HEK293 (cell line): ENCODE results near the gene TMEM41B.

Experiments
- CTCF ChIA-PET: fragments of 350-600 bp; formaldehyde crosslinking; extraction: SDS; loops from one replicate; lab custom pipeline; 2021; ENCODE audit warnings: antibody characterized with exemption; lab: Yijun Ruan, JAX
- POLR2A ChIA-PET: fragments of 300-600 bp; formaldehyde crosslinking; extraction: SDS; loops from one replicate; lab custom pipeline; 2020; ENCODE audit warnings: antibody characterized with exemption, inconsistent platforms; lab: Yijun Ruan, JAX
- H3K27ac ChIP-seq: fragments of 200-500 bp; sonication (Bioruptor generic); 2 replicates; pipeline ENCODE4 v1.5.1; 2014; ENCODE audit warnings: low read depth, low read length, control low read depth, inconsistent platforms; ENCODE audit errors: extremely low read depth
- H3K36me3 ChIP-seq, 2 experiments: fragments of 200-500 bp in 1 of 2; sonication (Bioruptor generic) in 1 of 2; 1 replicate in 1 of 2; 2 replicates in 1 of 2; pipeline ENCODE4 v1.5.1; 2014 to 2017; ENCODE audit warnings: inconsistent platforms in 2 of 2, low read length in 2 of 2; ENCODE audit not compliant: control insufficient read depth in 2 of 2, insufficient read depth in 1 of 2
- H3K4me1 ChIP-seq: fragments of 200-500 bp; sonication (Bioruptor generic); 2 replicates; pipeline ENCODE4 v1.5.1; 2014; ENCODE audit warnings: mild to moderate bottlenecking, low read length, inconsistent platforms; ENCODE audit not compliant: control insufficient read depth, insufficient read depth
- H3K4me3 ChIP-seq: 2 replicates; pipeline ENCODE4 v1.5.1; 2011; ENCODE audit warnings: low read depth, mild to moderate bottlenecking, control low read depth, low read length, moderate library complexity
- H3K9me3 ChIP-seq: fragments of 200-500 bp; sonication (Bioruptor generic); 2 replicates; pipeline ENCODE4 v1.5.1; 2014; ENCODE audit warnings: low read depth, low read length, inconsistent platforms; ENCODE audit not compliant: control insufficient read depth, insufficient read depth
- BCL11B ChIP-seq: fragments of 450-650 bp; formaldehyde crosslinking; IDR thresholded peaks from 2 replicates; pipeline ENCODE4 v1.5.1; 2016; ENCODE audit warnings: low read depth, missing biosample characterization, missing genetic modification characterization
- EGR2 ChIP-seq: fragments of 450-650 bp; formaldehyde crosslinking; IDR thresholded peaks from 2 replicates; pipeline ENCODE4 v1.5.1; 2016; ENCODE audit warnings: low read depth, missing biosample characterization, missing genetic modification characterization
- GFI1B ChIP-seq: fragments of 450-650 bp; formaldehyde crosslinking; IDR thresholded peaks from 2 replicates; pipeline ENCODE4 v1.5.1; 2016; ENCODE audit warnings: missing biosample characterization, missing genetic modification characterization
- IKZF3 ChIP-seq: fragments of 450-650 bp; IDR thresholded peaks from 2 replicates; pipeline ENCODE4 v1.5.0; 2018; ENCODE audit warnings: missing biosample characterization, mild to moderate bottlenecking, missing genetic modification characterization, moderate library complexity
- SCRT1 ChIP-seq: fragments of 450-650 bp; formaldehyde crosslinking; IDR thresholded peaks from 2 replicates; pipeline ENCODE4 v1.5.1; 2016; ENCODE audit warnings: missing biosample characterization, missing genetic modification characterization, borderline replicate concordance
- ZNF112 ChIP-seq: fragments of 450-650 bp; formaldehyde crosslinking; IDR thresholded peaks from 2 replicates; pipeline ENCODE4 v1.5.0; 2017; ENCODE audit warnings: missing biosample characterization, missing genetic modification characterization
- ZNF121 ChIP-seq: fragments of 450-650 bp; formaldehyde crosslinking; IDR thresholded peaks from 2 replicates; pipeline ENCODE4 v1.5.1; 2016; ENCODE audit warnings: missing biosample characterization, missing genetic modification characterization
- ZNF140 ChIP-seq: fragments of 450-650 bp; formaldehyde crosslinking; IDR thresholded peaks from 2 replicates; pipeline ENCODE4 v1.5.1; 2016; ENCODE audit warnings: missing biosample characterization, missing genetic modification characterization
- ZNF184 ChIP-seq: fragments of 450-650 bp; IDR thresholded peaks from 2 replicates; pipeline ENCODE4 v1.5.1; 2018; ENCODE audit warnings: missing biosample characterization, mild to moderate bottlenecking, missing genetic modification characterization
- ZNF266 ChIP-seq: fragments of 450-650 bp; formaldehyde crosslinking; IDR thresholded peaks from 2 replicates; pipeline ENCODE4 v1.5.1; 2016; ENCODE audit warnings: missing biosample characterization, missing genetic modification characterization, low read depth
- ZNF350 ChIP-seq: fragments of 450-650 bp; formaldehyde crosslinking; IDR thresholded peaks from 2 replicates; pipeline ENCODE4 v1.5.0; 2017; ENCODE audit warnings: missing biosample characterization, mild to moderate bottlenecking, missing genetic modification characterization
- ZNF37A ChIP-seq: fragments of 450-650 bp; IDR thresholded peaks from 2 replicates; pipeline ENCODE4 v1.5.1; 2018; ENCODE audit warnings: missing biosample characterization, missing genetic modification characterization
- ZNF433 ChIP-seq: fragments of 450-650 bp; formaldehyde crosslinking; IDR thresholded peaks from 2 replicates; pipeline ENCODE4 v1.5.1; 2016; ENCODE audit warnings: missing biosample characterization, missing genetic modification characterization, low read depth
- ZNF600 ChIP-seq: fragments of 450-650 bp; formaldehyde crosslinking; IDR thresholded peaks from 2 replicates; pipeline ENCODE4 v1.5.1; 2016; ENCODE audit warnings: missing biosample characterization, missing genetic modification characterization
- ZNF623 ChIP-seq: fragments of 450-650 bp; formaldehyde crosslinking; IDR thresholded peaks from 2 replicates; pipeline ENCODE4 v1.5.1; 2016; ENCODE audit warnings: missing biosample characterization, missing genetic modification characterization
- ZNF654 ChIP-seq: fragments of 450-650 bp; formaldehyde crosslinking; IDR thresholded peaks from 2 replicates; pipeline ENCODE4 v1.5.1; 2016; ENCODE audit warnings: low read depth, missing biosample characterization, missing genetic modification characterization
- ZNF670 ChIP-seq: fragments of 450-650 bp; formaldehyde crosslinking; IDR thresholded peaks from 2 replicates; pipeline ENCODE4 v1.5.1; 2016; ENCODE audit warnings: missing biosample characterization, missing genetic modification characterization, low read depth
- ZNF701 ChIP-seq: fragments of 450-650 bp; formaldehyde crosslinking; IDR thresholded peaks from 2 replicates; pipeline ENCODE4 v1.5.1; 2016; ENCODE audit warnings: missing biosample characterization, missing genetic modification characterization
- ZNF785 ChIP-seq: fragments of 450-650 bp; formaldehyde crosslinking; IDR thresholded peaks from 2 replicates; pipeline ENCODE4 v1.5.1; 2016; ENCODE audit warnings: missing biosample characterization, missing genetic modification characterization
- TF ChIP-seq, protein P1 (sequence below): fragments of 450-650 bp; formaldehyde crosslinking; IDR thresholded peaks from 2 replicates; pipeline ENCODE4 v1.5.1; 2016; ENCODE audit warnings: missing biosample characterization, missing genetic modification characterization
- TF ChIP-seq, protein P2 (sequence below): fragments of 450-650 bp; formaldehyde crosslinking; IDR thresholded peaks from 2 replicates; pipeline ENCODE4 v1.5.1; 2016; ENCODE audit warnings: missing biosample characterization, missing genetic modification characterization
- TF ChIP-seq, protein P3 (sequence below): fragments of 450-650 bp; formaldehyde crosslinking; IDR thresholded peaks from 2 replicates; pipeline ENCODE4 v1.5.1; 2017; ENCODE audit warnings: missing biosample characterization, mild to moderate bottlenecking, missing genetic modification characterization, moderate library complexity
- TF ChIP-seq, protein P4 (sequence below): fragments of 450-650 bp; formaldehyde crosslinking; IDR thresholded peaks from 2 replicates; pipeline ENCODE4 v1.5.1; 2016; ENCODE audit warnings: missing biosample characterization, missing genetic modification characterization
- TF ChIP-seq, protein P5 (sequence below): fragments of 450-650 bp; formaldehyde crosslinking; IDR thresholded peaks from 2 replicates; pipeline ENCODE4 v1.5.1; 2016; ENCODE audit warnings: missing biosample characterization, missing genetic modification characterization
- TF ChIP-seq, protein P6 (sequence below): fragments of 450-650 bp; formaldehyde crosslinking; IDR thresholded peaks from 2 replicates; pipeline ENCODE4 v1.5.1; 2016; ENCODE audit warnings: missing biosample characterization, missing genetic modification characterization

TMEM41B gene

DNA sequence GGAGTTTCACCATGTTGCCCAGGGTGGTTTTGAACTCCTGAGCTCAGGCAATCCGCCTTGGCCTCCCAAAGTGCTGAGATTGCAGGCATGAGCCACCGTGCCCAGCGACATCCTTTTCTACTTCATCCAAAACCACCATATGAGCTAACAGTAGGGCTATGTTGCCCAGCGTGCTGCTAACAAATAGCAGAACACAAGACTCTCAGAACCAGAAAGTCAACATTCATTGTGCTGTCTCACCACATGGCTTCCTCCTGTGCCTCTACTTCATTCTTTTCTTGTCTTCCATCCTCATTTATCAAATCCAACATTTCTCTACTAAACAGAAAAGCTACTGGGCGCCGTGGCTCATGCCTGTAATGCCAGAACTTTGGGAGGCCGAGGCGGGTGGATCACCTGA, 37.2 kb downstream of the TMEM41B start:
- peaks cover 0 to 15% of the 10 kb centered on the region in 2 experiments; a peak in 2 of 3 replicates for H3K36me3 ChIP-seq
- no peaks in the 10 kb centered on the region for H3K9me3 ChIP-seq
- H3K4me1 ChIP-seq, result no peaks in the 10 kb centered on the region
- no peak overlapping the region for H3K27ac ChIP-seq
- TF ChIP-seq BCL11B (tag by site-specific recombination) (no peak), ZNF184 (no peak), ZNF433 (tag by site-specific recombination) (no peak), ZNF112 (tag by site-specific recombination) (no peak), ZNF121 (no peak), ZNF623 (no peak), EGR2 (tag by site-specific recombination) (no peak), ZNF37A (tag by site-specific recombination) (no peak), ZNF266 (tag by site-specific recombination) (no peak), ZNF600 (tag by site-specific recombination) (no peak), ZNF785 (tag by site-specific recombination) (no peak), SCRT1 (no peak), ZNF140 (tag by site-specific recombination) (no peak), ZNF654 (tag by site-specific recombination) (no peak), GFI1B (tag by site-specific recombination) (no peak)
- TF ChIP-seq, protein P1, sequence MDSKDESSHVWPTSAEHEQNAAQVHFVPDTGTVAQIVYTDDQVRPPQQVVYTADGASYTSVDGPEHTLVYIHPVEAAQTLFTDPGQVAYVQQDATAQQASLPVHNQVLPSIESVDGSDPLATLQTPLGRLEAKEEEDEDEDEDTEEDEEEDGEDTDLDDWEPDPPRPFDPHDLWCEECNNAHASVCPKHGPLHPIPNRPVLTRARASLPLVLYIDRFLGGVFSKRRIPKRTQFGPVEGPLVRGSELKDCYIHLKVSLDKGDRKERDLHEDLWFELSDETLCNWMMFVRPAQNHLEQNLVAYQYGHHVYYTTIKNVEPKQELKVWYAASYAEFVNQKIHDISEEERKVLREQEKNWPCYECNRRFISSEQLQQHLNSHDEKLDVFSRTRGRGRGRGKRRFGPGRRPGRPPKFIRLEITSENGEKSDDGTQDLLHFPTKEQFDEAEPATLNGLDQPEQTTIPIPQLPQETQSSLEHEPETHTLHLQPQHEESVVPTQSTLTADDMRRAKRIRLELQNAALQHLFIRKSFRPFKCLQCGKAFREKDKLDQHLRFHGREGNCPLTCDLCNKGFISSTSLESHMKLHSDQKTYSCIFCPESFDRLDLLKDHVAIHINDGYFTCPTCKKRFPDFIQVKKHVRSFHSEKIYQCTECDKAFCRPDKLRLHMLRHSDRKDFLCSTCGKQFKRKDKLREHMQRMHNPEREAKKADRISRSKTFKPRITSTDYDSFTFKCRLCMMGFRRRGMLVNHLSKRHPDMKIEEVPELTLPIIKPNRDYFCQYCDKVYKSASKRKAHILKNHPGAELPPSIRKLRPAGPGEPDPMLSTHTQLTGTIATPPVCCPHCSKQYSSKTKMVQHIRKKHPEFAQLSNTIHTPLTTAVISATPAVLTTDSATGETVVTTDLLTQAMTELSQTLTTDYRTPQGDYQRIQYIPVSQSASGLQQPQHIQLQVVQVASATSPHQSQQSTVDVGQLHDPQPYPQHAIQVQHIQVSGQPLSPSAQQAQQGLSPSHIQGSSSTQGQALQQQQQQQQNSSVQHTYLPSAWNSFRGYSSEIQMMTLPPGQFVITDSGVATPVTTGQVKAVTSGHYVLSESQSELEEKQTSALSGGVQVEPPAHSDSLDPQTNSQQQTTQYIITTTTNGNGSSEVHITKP (tag by site-specific recombination), result no peak
- TF ChIP-seq, protein P2, sequence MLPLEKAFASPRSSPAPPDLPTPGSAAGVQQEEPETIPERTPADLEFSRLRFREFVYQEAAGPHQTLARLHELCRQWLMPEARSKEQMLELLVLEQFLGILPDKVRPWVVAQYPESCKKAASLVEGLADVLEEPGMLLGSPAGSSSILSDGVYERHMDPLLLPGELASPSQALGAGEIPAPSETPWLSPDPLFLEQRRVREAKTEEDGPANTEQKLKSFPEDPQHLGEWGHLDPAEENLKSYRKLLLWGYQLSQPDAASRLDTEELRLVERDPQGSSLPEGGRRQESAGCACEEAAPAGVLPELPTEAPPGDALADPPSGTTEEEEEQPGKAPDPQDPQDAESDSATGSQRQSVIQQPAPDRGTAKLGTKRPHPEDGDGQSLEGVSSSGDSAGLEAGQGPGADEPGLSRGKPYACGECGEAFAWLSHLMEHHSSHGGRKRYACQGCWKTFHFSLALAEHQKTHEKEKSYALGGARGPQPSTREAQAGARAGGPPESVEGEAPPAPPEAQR (tag by site-specific recombination), result no peak
- TF ChIP-seq, protein P3, sequence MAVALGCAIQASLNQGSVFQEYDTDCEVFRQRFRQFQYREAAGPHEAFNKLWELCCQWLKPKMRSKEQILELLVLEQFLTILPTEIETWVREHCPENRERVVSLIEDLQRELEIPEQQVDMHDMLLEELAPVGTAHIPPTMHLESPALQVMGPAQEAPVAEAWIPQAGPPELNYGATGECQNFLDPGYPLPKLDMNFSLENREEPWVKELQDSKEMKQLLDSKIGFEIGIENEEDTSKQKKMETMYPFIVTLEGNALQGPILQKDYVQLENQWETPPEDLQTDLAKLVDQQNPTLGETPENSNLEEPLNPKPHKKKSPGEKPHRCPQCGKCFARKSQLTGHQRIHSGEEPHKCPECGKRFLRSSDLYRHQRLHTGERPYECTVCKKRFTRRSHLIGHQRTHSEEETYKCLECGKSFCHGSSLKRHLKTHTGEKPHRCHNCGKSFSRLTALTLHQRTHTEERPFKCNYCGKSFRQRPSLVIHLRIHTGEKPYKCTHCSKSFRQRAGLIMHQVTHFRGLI (tag by site-specific recombination), result no peak
- TF ChIP-seq, all 188 proteins: peak for 0
- CTCF ChIA-PET, result interaction anchor here (1.5 kb wide), 1 partner anchor 108 kb away, joined by 5 read pairs; no protein-coding TSS in a partner anchor
- H3K4me3 ChIP-seq, result no peak overlapping the region
- POLR2A ChIA-PET, result no interaction called here

DNA sequence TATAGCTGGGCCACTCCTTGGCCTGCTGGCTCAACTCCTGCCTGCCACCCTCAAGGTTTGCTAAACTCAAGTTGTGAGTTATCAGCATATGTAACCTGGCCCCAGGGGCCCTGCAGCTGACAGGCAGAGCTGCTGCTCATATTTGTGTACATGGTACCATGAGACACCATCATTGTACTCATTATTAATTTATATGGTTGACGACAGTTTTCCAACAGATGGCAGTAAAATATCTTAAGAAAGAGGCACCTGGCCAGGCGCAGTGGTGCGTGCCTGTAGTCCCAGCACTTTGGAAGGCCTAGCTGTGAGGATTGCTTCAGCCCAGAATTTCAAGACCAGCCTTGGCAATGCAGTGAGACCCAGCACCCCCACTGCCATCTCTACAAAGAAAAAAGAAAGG, 37.8 kb downstream of the TMEM41B start:
- H3K9me3 ChIP-seq, result no peaks in the 10 kb centered on the region
- ChIA-PET POLR2A (no interaction called here), CTCF (interaction anchor here (0.5 to 1.5 kb wide), 2 partner anchors 43 to 109 kb away, joined by 3 to 5 read pairs; no protein-coding TSS in a partner anchor)
- peaks cover 0 to 12% of the 10 kb centered on the region in 2 experiments; a peak in 2 of 3 replicates for H3K36me3 ChIP-seq
- H3K27ac ChIP-seq, result no peak overlapping the region
- no peak overlapping the region for H3K4me3 ChIP-seq
- H3K4me1 ChIP-seq, result no peaks in the 10 kb centered on the region
- TF ChIP-seq, protein P4, sequence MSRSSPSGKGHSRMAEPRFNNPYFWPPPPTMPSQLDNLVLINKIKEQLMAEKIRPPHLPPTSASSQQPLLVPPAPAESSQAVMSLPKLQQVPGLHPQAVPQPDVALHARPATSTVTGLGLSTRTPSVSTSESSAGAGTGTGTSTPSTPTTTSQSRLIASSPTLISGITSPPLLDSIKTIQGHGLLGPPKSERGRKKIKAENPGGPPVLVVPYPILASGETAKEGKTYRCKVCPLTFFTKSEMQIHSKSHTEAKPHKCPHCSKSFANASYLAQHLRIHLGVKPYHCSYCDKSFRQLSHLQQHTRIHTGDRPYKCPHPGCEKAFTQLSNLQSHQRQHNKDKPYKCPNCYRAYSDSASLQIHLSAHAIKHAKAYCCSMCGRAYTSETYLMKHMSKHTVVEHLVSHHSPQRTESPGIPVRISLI (tag by site-specific recombination), result no peak
- no peak for TF ChIP-seq IKZF3 (tag by site-specific recombination)
- TF ChIP-seq ZNF350 (tag by site-specific recombination), result no peak
- TF ChIP-seq, protein P5, sequence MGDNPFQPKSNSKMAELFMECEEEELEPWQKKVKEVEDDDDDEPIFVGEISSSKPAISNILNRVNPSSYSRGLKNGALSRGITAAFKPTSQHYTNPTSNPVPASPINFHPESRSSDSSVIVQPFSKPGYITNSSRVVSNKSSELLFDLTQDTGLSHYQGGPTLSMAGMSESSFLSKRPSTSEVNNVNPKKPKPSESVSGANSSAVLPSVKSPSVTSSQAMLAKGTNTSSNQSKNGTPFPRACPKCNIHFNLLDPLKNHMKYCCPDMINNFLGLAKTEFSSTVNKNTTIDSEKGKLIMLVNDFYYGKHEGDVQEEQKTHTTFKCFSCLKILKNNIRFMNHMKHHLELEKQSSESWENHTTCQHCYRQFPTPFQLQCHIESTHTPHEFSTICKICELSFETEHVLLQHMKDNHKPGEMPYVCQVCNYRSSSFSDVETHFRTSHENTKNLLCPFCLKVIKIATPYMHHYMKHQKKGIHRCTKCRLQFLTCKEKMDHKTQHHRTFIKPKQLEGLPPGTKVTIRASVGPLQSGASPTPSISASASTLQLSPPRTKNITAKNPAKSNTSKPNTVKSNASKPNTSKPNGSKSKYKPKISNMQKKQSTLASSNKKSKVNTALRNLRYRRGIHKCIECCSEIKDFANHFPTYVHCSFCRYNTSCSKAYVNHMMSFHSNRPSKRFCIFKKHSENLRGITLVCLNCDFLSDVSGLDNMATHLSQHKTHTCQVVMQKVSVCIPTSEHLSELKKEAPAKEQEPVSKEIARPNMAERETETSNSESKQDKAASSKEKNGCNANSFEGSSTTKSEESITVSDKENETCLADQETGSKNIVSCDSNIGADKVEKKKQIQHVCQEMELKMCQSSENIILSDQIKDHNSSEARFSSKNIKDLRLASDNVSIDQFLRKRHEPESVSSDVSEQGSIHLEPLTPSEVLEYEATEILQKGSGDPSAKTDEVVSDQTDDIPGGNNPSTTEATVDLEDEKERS (tag by site-specific recombination), result no peak
- TF ChIP-seq ZNF701, result no peak
- TF ChIP-seq, protein P6, sequence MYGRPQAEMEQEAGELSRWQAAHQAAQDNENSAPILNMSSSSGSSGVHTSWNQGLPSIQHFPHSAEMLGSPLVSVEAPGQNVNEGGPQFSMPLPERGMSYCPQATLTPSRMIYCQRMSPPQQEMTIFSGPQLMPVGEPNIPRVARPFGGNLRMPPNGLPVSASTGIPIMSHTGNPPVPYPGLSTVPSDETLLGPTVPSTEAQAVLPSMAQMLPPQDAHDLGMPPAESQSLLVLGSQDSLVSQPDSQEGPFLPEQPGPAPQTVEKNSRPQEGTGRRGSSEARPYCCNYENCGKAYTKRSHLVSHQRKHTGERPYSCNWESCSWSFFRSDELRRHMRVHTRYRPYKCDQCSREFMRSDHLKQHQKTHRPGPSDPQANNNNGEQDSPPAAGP (tag by site-specific recombination), result no peak
- TF ChIP-seq ZNF670, result no peak
